HepG2 (cell line): ENCODE measurements around the gene FXR2. TPM values are rescaled to one million over a fixed set of nuclear protein-coding genes. Genes with fewer than 3 reads are reported as not detected.
A peak's percentile ranks its signal among the peaks of the same experiment; 100 is the strongest.

ENCODE experiments used
- ARID4A ChIP-seq: sonication (generic); formaldehyde crosslinking; IDR thresholded peaks from 2 replicates; pipeline ENCODE4 v1.5.0; 2020; ENCODE audit warnings: mild to moderate bottlenecking, missing genetic modification reagents, borderline replicate concordance
- BCL6 ChIP-seq: IDR thresholded peaks from 2 replicates; pipeline ENCODE4 v1.6.1; 2016; ENCODE audit warnings: missing genetic modification reagents, missing compliant biosample characterization
- DR1 ChIP-seq: sonication (generic); formaldehyde crosslinking; IDR thresholded peaks from 2 replicates; pipeline ENCODE4 v1.8.0; 2021; ENCODE audit warnings: mild to moderate bottlenecking, missing genetic modification reagents, inconsistent platforms
- MAF1 ChIP-seq: sonication (generic); formaldehyde crosslinking; IDR thresholded peaks from 2 replicates; pipeline ENCODE4 v1.5.0; 2020; ENCODE audit warnings: missing genetic modification reagents, borderline replicate concordance
- MAX ChIP-seq: IDR thresholded peaks from 2 replicates; pipeline ENCODE4 v1.6.1; 2012; ENCODE audit warnings: inconsistent platforms
- MED8 ChIP-seq: sonication (generic); formaldehyde crosslinking; IDR thresholded peaks from 2 replicates; pipeline ENCODE4 v1.8.1; 2023; ENCODE audit warnings: mild to moderate bottlenecking, missing genetic modification reagents; ENCODE audit not compliant: insufficient replicate concordance
- NONO ChIP-seq, 2 experiments: fragments of 450-650 bp in 1 of 2; sonication (generic) in 1 of 2; formaldehyde crosslinking in 1 of 2; IDR thresholded peaks in 1 of 2; conservative IDR thresholded peaks in 1 of 2; 2 replicates each; pipeline versions ENCODE4 v1.6.1 to v1.8.0; 2017 to 2022; ENCODE audit warnings: mild to moderate bottlenecking in 1 of 2, missing genetic modification reagents in 1 of 2, moderate library complexity in 1 of 2
- RBFOX2 ChIP-seq: fragments of 200-400 bp; formaldehyde crosslinking; IDR thresholded peaks from 2 replicates; pipeline ENCODE4 v1.6.1; 2017; ENCODE audit warnings: low read depth, mild to moderate bottlenecking, low read length
- SOX6 ChIP-seq, 2 experiments: fragments of 450-650 bp in 1 of 2; sonication (generic) in 1 of 2; formaldehyde crosslinking in 1 of 2; IDR thresholded peaks; 2 replicates each; pipeline versions ENCODE4 v1.4.0 to v1.6.1; 2017 to 2020; ENCODE audit warnings: antibody characterized with exemption in 1 of 2, mild to moderate bottlenecking in 1 of 2, missing genetic modification reagents in 1 of 2
- TRAFD1 ChIP-seq: sonication (generic); formaldehyde crosslinking; IDR thresholded peaks from 2 replicates; pipeline ENCODE4 v1.5.1; 2020; ENCODE audit warnings: missing genetic modification reagents, mild to moderate bottlenecking, borderline replicate concordance
- U2AF1 ChIP-seq: fragments of 200-400 bp; formaldehyde crosslinking; optimal IDR thresholded peaks from 2 replicates; pipeline ENCODE3; 2017; ENCODE audit warnings: mild to moderate bottlenecking, low read depth, low read length
- ZBED4 ChIP-seq: sonication (generic); formaldehyde crosslinking; IDR thresholded peaks from 2 replicates; pipeline ENCODE4 v1.4.0; 2020; ENCODE audit warnings: missing genetic modification reagents, borderline replicate concordance
- ZBTB38 ChIP-seq: sonication (generic); formaldehyde crosslinking; IDR thresholded peaks from 2 replicates; pipeline ENCODE4 v1.5.1; 2020; ENCODE audit warnings: mild to moderate bottlenecking, missing genetic modification reagents
- ZNF260 ChIP-seq: sonication (generic); formaldehyde crosslinking; IDR thresholded peaks from 2 replicates; pipeline ENCODE4 v1.4.0; 2020; ENCODE audit warnings: missing genetic modification reagents, low read depth, mild to moderate bottlenecking, borderline replicate concordance
- ZNF331 ChIP-seq: sonication (generic); formaldehyde crosslinking; IDR thresholded peaks from 2 replicates; pipeline ENCODE4 v1.4.0; 2020; ENCODE audit warnings: missing genetic modification reagents
- ZNF558 ChIP-seq: sonication (generic); formaldehyde crosslinking; IDR thresholded peaks from 2 replicates; pipeline ENCODE4 v1.9.0; 2022; ENCODE audit warnings: mild to moderate bottlenecking, missing genetic modification reagents, borderline replicate concordance
- ZNF780A ChIP-seq: sonication (generic); formaldehyde crosslinking; IDR thresholded peaks from 2 replicates; pipeline ENCODE4 v1.8.0; 2022; ENCODE audit warnings: mild to moderate bottlenecking, missing genetic modification reagents, moderate library complexity
- polyA plus RNA-seq, 8 experiments: library from polyadenylated mRNA; depleted of rRNA in 3 of 8; stranded (reverse) in 7 of 8; unstranded in 1 of 8; fragments of >200 nt; fragmentation: Illumina TruSeq in 4 of 8; extraction: Trizol in 4 of 8; gene quantifications; 2 replicates each; pipeline versions ENCODE4 v1.2.1 to v1.2.3, GENCODE V29; 2011 to 2016; ENCODE audit warnings: low read depth in 4 of 8, missing spikeins in 1 of 8, mixed read lengths in 1 of 8; ENCODE audit not compliant: insufficient read depth in 1 of 8
- total RNA-seq, 5 experiments: library from RNA; depleted of rRNA; stranded (reverse); fragments of >200 nt; fragmentation: Illumina TruSeq; extraction: Trizol; gene quantifications; 2 replicates each; pipeline ENCODE4 v1.2.3, GENCODE V29; 2016; ENCODE audit warnings: low read depth in 1 of 5

The FXR2 gene
- total and polyA plus RNA-seq, 2 of the 13 experiments (the other 11 are each of a cell fraction or from before 2014, with no cell fraction given) = 20.9 to 24.4 TPM

GRCh38 chr17:7573324-7574080 is 41.2 kb downstream of the FXR2 start (continued):
- peak; percentile 40; the same call in 1 of the 2 replicates for TF ChIP-seq ZBED4 (CRISPR knock-in tag)
- peak; percentile 60 for TF ChIP-seq BCL6
- TF ChIP-seq ZNF780A (CRISPR knock-in tag) = 0 out of 2 replicates have a peak, but pooled peaks have one; percentile 5
- TF ChIP-seq ZBTB38 (CRISPR knock-in tag) = peak; percentile 75
- TF ChIP-seq ZNF558 = 0 out of 2 replicates have a peak, but pooled peaks have one; percentile 13
- peak; percentile 95 for TF ChIP-seq U2AF1
- peak; percentile 96 for TF ChIP-seq MAX
- TF ChIP-seq SOX6 (IDR thresholded peaks at IDR 0.05) = no peak
- TF ChIP-seq SOX6 (CRISPR knock-in tag; IDR thresholded peaks at IDR 0.05) = peak; percentile 64
- peak; percentile 62 for TF ChIP-seq MED8 (CRISPR knock-in tag)
- peak; percentile 83 for TF ChIP-seq RBFOX2
- no peak for TF ChIP-seq DR1 (CRISPR knock-in tag)
- no peak for TF ChIP-seq NONO (IDR thresholded peaks at IDR 0.05)
- peak; percentile 82; the same call in 1 of the 2 replicates for TF ChIP-seq NONO (CRISPR knock-in tag; conservative IDR thresholded peaks at IDR 0.05)
- TF ChIP-seq TRAFD1 (CRISPR knock-in tag) = peak; percentile 83; the same call in 1 of the 2 replicates
- TF ChIP-seq ZNF331 (CRISPR knock-in tag) = peak; percentile 31; the same call in 1 of the 2 replicates
- TF ChIP-seq ARID4A (CRISPR knock-in tag) = peak; percentile 91
- TF ChIP-seq ZNF260 (CRISPR knock-in tag) = no peak
- peak; percentile 13; the same call in 1 of the 2 replicates for TF ChIP-seq MAF1 (CRISPR knock-in tag)
